Dendritic cell treated with granulocyte-macrophage colony-stimulating factor and Interleukin-4, amounts not matched to agents 40 ng/mL and 50 ng/mL, for 4 days (primary cell): ENCODE results near the gene LAMP2.

ENCODE experiments used
- H3K27ac Mint-ChIP-seq: one replicate; pipeline ENCODE4 v1.8.0; 2022; ENCODE audit warnings: mild to moderate bottlenecking, mixed read lengths
- H3K27me3 Mint-ChIP-seq: one replicate; pipeline ENCODE4 v1.8.0; 2022; ENCODE audit warnings: mild to moderate bottlenecking, mixed read lengths
- H3K36me3 Mint-ChIP-seq: one replicate; pipeline ENCODE4 v1.8.0; 2022; ENCODE audit warnings: low read depth, mixed read lengths
- H3K4me1 Mint-ChIP-seq: one replicate; pipeline ENCODE4 v1.8.0; 2022; ENCODE audit warnings: low read depth, mixed read lengths
- H3K4me3 Mint-ChIP-seq: one replicate; pipeline ENCODE4 v1.8.0; 2022; ENCODE audit warnings: mild to moderate bottlenecking, moderate library complexity, mixed read lengths
- H3K9me3 Mint-ChIP-seq: one replicate; pipeline ENCODE4 v1.8.0; 2022; ENCODE audit warnings: mixed read lengths
- intact Hi-C: fragments of 100-400 bp; cut with micrococcal nuclease; formaldehyde crosslinking; loops from one replicate; pipeline ENCODE4 v1.15.0; 2022

Gene LAMP2

DNA sequence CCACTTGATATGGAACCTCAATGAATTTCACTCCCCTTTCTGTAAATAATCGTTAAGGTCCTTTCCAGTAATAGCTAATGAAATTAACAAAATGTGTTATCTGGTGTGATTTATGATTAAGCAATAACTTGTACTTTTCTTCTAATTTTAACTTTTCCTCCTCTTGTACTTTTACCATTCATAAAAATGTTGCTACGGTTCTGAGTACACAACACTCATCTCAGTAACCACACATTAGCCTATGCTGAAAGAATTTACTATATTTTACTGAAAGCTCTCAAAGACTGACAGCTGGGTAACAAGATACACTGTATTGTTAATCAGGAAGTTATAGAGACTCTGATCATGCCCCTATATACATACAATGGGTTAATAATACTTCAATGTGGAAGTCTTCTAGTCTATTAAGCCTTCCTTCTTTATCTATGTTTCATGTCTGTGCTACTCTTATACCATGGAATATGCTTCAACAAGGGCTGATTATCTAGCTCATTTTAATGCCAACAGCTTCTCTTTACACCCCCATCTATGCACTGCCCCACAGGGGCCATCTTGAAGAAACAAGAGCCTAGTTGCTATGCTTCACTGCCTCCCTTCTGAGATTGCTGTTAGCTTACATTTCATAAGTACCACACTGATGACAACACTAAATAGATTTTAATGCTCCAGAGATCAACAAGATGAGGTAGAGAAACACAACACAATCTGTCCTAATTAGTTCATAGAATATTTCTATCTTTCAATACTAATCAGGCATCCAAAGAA, 39.1 kb downstream of the LAMP2 start:
- intact Hi-C loops: loop anchor here (10.0 kb wide), 1 partner anchor 175 kb away; the partner anchor contains the start of gene ZBTB33
- H3K9me3 Mint-ChIP-seq: no peaks in the 10 kb centered on the region
- no peak overlapping the region for H3K4me3 Mint-ChIP-seq
- no peaks in the 10 kb centered on the region for H3K27me3 Mint-ChIP-seq
- peaks cover 37% of the 10 kb centered on the region for H3K36me3 Mint-ChIP-seq
- no peak overlapping the region for H3K27ac Mint-ChIP-seq
- H3K4me1 Mint-ChIP-seq: peaks cover 16% of the 10 kb centered on the region

DNA sequence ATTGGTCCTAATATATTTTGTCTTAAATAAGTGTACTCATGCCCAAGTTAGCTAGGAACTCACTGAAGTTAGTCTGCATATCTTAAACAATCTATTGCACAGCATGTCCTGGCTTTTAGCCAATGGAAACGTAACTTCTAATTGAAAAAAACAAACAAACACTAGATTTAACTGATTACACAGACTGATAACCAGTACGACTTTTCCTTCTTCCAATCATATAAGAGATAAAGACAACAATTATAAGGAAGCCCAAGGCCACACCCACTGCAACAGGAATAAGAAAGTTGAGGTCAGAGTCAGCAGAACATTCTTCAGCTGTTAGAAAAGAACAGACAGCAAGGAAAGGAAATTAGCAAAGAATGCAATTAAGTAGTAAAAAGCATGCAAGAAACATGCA, 40.8 kb downstream of the LAMP2 start:
- intact Hi-C loops: loop anchor here (10.0 kb wide), 1 partner anchor 174 kb away; the partner anchor contains the start of gene ZBTB33
- no peak overlapping the region for H3K4me3 Mint-ChIP-seq
- no peak overlapping the region for H3K27ac Mint-ChIP-seq
- no peaks in the 10 kb centered on the region for H3K9me3 Mint-ChIP-seq
- H3K4me1 Mint-ChIP-seq: peaks cover 15% of the 10 kb centered on the region
- H3K27me3 Mint-ChIP-seq: no peaks in the 10 kb centered on the region
- H3K36me3 Mint-ChIP-seq: peaks cover 21% of the 10 kb centered on the region

DNA sequence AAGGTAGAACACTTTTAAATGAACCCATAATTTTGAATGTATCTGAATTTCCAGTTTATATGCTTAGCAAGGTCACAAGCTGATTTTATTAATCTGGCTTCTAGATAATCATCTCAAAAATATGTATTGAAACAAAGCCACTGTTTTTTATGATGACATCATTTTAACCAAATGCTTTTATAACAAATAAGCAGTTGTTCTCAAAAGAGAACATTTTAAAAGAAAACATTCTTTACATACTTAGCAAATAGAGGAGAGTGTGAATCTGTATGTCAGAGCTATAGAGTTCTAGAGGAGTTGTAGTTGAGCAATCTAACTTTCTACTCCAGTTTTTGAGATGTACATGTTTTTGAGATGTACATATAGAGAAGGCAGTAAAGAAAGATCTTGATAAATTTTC, 42.5 kb downstream of the LAMP2 start:
- no peaks in the 10 kb centered on the region for H3K4me1 Mint-ChIP-seq
- no peak overlapping the region for H3K27ac Mint-ChIP-seq

DNA sequence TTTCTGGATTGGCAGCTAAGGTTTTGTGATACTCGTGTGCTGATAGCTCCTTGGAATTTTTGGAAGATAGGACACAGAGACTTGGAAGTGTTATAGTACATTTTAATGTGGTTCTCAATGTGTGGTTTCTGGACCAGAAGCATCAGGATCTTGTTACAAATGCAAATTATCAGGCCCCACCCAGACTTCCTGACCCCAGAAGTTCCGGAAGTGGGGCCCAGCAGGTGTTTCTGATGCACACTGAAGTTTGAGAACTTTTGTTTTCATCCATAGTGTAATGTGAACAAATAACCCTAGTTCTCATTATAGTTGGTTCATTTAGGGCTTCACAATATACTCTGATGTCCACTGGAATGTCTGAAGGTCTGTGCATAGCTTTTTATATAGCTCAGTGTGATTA, 49.6 kb downstream of the LAMP2 start:
- no peak overlapping the region for H3K27ac Mint-ChIP-seq
- intact Hi-C loops: no loop called here
- no peaks in the 10 kb centered on the region for H3K4me1 Mint-ChIP-seq
- H3K36me3 Mint-ChIP-seq: no peaks in the 10 kb centered on the region
- no peak overlapping the region for H3K4me3 Mint-ChIP-seq
- H3K27me3 Mint-ChIP-seq: no peaks in the 10 kb centered on the region
- H3K9me3 Mint-ChIP-seq: no peaks in the 10 kb centered on the region

More for the DNA sequence above, 42.5 kb downstream of the LAMP2 start:
- intact Hi-C loops: loop anchor here (10.0 kb wide), 1 partner anchor 172 kb away; the partner anchor contains the start of gene ZBTB33
- no peak overlapping the region for H3K4me3 Mint-ChIP-seq
- no peaks in the 10 kb centered on the region for H3K9me3 Mint-ChIP-seq
- H3K27me3 Mint-ChIP-seq: no peaks in the 10 kb centered on the region
- peaks cover 4% of the 10 kb centered on the region for H3K36me3 Mint-ChIP-seq

DNA sequence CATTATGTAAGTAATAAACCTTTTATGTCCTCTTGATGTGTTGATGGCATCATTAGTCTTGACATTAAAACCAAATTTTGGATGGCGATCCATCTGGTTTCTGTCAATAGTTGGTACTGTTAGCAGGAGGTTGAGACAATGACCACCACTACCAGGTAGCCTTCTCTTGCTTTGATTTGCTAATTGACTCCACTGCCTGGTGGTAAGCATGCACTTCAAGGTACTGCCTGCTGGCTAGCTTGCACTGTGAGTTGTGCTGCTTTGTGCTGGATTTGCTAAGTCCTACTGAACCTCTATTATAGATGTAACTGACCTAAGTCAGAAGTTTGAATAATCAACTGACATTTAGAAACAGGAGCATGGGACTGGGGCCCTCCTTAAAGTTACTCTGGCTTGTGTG, 60.9 kb downstream of the LAMP2 start:
- no peak overlapping the region for H3K4me3 Mint-ChIP-seq
- H3K4me1 Mint-ChIP-seq: no peaks in the 10 kb centered on the region
- H3K27ac Mint-ChIP-seq: no peak overlapping the region
- intact Hi-C loops: no loop called here
- H3K36me3 Mint-ChIP-seq: no peaks in the 10 kb centered on the region
- no peaks in the 10 kb centered on the region for H3K27me3 Mint-ChIP-seq
- peaks cover 31% of the 10 kb centered on the region for H3K9me3 Mint-ChIP-seq

DNA sequence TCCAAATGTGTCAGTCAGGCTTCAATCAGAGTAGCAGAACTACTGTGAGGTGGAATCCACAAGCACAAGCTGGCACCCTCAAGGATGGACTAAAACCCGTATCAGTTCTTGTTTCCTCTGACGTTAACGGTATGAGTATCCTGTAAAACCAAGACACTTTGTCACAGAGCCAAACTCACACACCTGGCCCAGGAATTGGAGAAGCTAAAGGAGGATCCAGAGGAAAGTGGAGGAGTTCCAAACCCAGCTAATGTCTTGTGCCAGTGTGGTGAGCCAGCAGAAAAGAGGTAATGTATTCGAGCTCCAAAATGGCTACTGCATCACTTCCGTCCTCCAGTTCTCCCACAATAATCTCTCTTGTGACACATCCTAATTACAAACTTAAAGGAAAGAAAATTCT, 62.5 kb downstream of the LAMP2 start:
- Mint-ChIP-seq H3K27me3 (no peaks in the 10 kb centered on the region), H3K4me3 (no peak overlapping the region), H3K9me3 (peaks cover 31% of the 10 kb centered on the region), H3K27ac (no peak overlapping the region), H3K36me3 (no peaks in the 10 kb centered on the region), H3K4me1 (no peaks in the 10 kb centered on the region)
- intact Hi-C loops: no loop called here

DNA sequence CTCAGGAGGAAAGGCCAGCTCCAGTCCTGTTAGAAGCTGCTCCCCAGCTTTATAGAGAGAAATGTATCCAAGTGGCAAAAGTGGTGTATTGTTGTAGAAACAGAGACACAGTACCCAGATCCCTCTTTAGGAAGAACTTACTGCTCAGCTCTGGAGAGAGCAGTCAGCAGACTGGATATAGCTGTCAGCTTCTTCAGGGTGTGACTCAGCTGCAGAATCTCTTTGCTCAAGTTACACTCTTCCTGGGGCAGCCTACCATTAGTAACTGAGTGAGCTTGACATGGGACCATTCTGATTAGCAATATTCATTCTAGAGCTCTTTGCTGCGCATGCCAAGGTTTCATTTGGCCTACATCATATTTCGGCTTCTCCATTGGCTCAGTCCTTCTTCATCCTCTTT, 66.7 kb downstream of the LAMP2 start:
- intact Hi-C loops: no loop called here
- Mint-ChIP-seq H3K9me3 (no peaks in the 10 kb centered on the region), H3K27ac (no peak overlapping the region), H3K27me3 (no peaks in the 10 kb centered on the region), H3K4me3 (no peak overlapping the region), H3K4me1 (no peaks in the 10 kb centered on the region), H3K36me3 (no peaks in the 10 kb centered on the region)

DNA sequence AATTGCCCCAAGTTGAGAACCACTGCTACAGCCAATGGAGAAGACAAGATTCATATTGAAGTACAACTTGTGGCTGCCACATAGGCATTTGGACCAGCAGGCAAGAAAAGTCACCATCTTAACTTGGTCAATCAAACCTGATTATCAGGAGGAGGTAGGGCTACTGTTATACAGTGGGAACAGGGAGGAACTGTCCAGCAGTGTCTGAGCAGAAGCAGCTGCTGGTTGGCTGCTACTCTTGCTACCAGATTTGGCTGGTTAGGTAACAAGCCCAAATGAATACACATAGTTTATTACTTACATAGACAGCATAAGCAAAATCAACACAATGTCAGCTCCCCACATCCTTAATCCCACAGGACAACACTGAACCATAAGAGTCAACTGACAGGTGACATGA, 67.8 kb downstream of the LAMP2 start:
- no peaks in the 10 kb centered on the region for H3K4me1 Mint-ChIP-seq
- H3K27ac Mint-ChIP-seq: no peak overlapping the region
- no peaks in the 10 kb centered on the region for H3K27me3 Mint-ChIP-seq
- no peaks in the 10 kb centered on the region for H3K36me3 Mint-ChIP-seq
- H3K4me3 Mint-ChIP-seq: no peak overlapping the region
- no peaks in the 10 kb centered on the region for H3K9me3 Mint-ChIP-seq
- intact Hi-C loops: no loop called here

DNA sequence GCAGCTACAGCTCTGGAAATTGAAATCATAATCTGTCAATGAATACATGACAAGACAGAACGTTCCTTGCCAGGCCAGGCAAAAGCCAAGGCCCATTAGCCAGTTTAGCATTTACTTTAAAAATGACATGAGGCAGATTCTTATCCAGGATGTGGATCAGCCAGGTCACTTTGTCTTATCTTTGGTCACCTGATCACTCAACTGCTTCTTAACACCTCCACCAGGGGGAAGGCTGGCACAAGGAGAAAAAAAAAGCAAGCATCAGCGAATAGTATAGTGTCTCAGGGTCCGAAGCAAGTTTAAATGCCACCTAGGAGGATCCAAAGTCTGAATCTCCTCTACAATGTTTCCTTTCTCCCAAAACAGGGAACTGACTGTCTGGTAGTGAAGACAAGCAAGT, 88.4 kb downstream of the LAMP2 start:
- Mint-ChIP-seq H3K9me3 (no peaks in the 10 kb centered on the region), H3K4me1 (no peaks in the 10 kb centered on the region), H3K27ac (no peak overlapping the region), H3K4me3 (no peak overlapping the region), H3K27me3 (peaks cover 4% of the 10 kb centered on the region), H3K36me3 (no peaks in the 10 kb centered on the region)
- intact Hi-C loops: no loop called here

DNA sequence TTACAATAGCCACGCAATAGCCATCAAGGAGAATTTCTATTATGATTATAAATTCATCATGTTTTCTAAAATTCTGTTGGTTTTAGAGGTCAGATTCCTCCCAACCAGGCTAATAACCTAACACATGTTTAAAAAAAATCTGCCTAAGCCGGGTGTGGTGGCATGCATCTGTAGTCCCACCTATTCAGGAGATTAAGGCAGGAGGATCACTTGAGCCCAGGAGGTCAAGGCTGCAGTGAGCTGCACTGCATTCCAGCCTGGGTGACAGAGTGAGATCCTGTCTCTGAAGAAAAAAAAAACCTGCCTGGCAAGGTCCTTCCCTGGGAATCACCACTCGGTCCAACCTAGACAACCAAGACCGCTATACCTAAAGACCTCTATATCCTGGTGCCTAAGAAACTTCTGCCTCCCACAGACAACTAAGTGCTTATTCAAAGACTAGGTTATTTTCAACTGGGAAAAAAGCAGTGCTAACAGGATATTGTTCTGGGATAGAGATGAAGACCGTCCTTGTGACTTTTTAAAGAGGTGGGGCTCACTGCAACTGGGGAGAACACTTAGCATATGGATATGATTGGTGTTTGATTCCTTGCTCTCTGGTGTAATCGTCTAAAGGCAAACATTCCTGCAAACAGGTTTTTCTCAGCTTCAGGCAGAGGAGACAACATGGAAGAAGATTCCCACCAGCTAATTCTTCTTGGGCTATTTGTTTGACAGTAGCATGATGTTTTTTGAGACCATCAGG, 89.0 kb downstream of the LAMP2 start:
- H3K4me3 Mint-ChIP-seq: no peak overlapping the region
- H3K27ac Mint-ChIP-seq: no peak overlapping the region
- H3K4me1 Mint-ChIP-seq: no peaks in the 10 kb centered on the region
- no peaks in the 10 kb centered on the region for H3K9me3 Mint-ChIP-seq
- intact Hi-C loops: no loop called here
- H3K27me3 Mint-ChIP-seq: peaks cover 3% of the 10 kb centered on the region
- no peaks in the 10 kb centered on the region for H3K36me3 Mint-ChIP-seq

DNA sequence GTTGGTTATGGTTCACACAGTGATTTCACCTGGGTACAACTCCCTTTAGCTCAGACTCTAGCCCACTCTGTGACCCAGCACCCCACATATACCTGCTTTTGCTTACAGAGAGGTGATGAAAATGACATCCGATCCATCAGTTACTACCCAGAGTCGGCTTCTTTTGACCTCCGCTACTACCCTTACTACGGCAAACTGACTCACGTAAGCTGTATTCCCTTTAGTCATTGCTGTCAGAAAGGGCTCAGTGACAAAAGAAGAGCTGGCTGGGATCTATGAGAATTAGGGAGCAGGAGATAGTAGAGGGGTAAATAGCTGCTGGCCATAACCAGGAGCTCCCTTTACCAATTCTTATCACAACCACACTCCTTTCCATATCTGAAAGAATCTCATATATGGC, 90.5 kb downstream of the LAMP2 start:
- Mint-ChIP-seq H3K36me3 (no peaks in the 10 kb centered on the region), H3K4me3 (no peak overlapping the region), H3K4me1 (peaks cover 5% of the 10 kb centered on the region), H3K27me3 (no peaks in the 10 kb centered on the region), H3K27ac (no peak overlapping the region), H3K9me3 (no peaks in the 10 kb centered on the region)
- intact Hi-C loops: no loop called here
